VCaP (cell line): ENCODE measurements around the gene RASL10A.
A peak's percentile ranks its signal among the peaks of the same experiment; 100 is the strongest.

Experiments
- H3K27ac ChIP-seq: fragments of 450-650 bp; 2 replicates; pipeline ENCODE4 v1.5.1; 2017
- TF ChIP-seq, protein P1 (sequence below): fragments of 450-650 bp; conservative IDR thresholded peaks from 2 replicates; pipeline ENCODE4 v1.5.1; 2017; ENCODE audit warnings: mild to moderate bottlenecking, moderate library complexity

RASL10A gene

DNA sequence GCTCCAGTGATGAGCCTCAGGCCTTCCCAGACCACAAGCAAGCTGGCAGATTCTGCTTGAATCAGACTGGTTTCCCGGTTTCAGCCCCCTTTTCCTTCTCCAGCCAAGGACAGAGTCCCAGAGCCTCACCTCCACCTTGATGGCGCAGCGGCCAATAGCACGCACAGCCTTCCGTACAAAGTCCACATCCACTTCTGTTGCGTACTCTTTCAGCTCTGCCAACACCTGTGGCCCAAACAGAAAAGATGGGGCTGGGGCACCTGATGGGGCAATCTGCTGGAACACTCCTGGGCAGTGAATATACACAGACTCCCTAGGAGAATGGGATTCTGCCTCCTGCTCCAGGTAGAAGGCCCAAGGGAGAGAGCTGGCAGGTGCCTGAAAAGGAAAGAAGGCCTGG lies 35.5 kb upstream of the RASL10A start:
- TF ChIP-seq, protein P1, sequence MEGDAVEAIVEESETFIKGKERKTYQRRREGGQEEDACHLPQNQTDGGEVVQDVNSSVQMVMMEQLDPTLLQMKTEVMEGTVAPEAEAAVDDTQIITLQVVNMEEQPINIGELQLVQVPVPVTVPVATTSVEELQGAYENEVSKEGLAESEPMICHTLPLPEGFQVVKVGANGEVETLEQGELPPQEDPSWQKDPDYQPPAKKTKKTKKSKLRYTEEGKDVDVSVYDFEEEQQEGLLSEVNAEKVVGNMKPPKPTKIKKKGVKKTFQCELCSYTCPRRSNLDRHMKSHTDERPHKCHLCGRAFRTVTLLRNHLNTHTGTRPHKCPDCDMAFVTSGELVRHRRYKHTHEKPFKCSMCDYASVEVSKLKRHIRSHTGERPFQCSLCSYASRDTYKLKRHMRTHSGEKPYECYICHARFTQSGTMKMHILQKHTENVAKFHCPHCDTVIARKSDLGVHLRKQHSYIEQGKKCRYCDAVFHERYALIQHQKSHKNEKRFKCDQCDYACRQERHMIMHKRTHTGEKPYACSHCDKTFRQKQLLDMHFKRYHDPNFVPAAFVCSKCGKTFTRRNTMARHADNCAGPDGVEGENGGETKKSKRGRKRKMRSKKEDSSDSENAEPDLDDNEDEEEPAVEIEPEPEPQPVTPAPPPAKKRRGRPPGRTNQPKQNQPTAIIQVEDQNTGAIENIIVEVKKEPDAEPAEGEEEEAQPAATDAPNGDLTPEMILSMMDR: no peak

DNA sequence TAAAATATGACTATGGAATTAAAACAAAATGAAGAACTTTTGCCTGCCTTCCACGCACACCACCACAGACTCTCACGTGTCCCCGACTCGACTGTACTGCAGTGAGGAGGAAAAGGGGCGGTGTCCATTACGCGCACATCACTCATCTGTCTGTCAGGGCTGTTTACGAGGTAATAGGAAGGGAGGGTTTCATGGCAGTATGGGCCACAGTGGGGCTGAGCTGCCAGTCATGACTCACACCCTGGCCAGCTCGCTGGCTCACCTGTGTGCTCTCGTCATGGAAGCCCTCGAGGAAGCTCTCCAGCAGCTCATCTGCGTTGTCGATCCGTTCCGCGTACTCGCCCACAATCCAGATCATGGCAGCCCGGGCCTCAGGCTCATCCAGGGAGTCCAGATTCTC lies 33.5 kb upstream of the RASL10A start:
- no peak overlapping the region for H3K27ac ChIP-seq
- TF ChIP-seq, protein P1: no peak

More for the DNA sequence above, 35.5 kb upstream of the RASL10A start:
- no peak overlapping the region for H3K27ac ChIP-seq

- peak overlapping the region; percentile 87; the same call in 1 of the 2 replicates for H3K27ac ChIP-seq
- TF ChIP-seq, protein P1: no peak
These were observed 32.5 kb upstream of the RASL10A start for GRCh38 chr22:29348041-29348440.

DNA sequence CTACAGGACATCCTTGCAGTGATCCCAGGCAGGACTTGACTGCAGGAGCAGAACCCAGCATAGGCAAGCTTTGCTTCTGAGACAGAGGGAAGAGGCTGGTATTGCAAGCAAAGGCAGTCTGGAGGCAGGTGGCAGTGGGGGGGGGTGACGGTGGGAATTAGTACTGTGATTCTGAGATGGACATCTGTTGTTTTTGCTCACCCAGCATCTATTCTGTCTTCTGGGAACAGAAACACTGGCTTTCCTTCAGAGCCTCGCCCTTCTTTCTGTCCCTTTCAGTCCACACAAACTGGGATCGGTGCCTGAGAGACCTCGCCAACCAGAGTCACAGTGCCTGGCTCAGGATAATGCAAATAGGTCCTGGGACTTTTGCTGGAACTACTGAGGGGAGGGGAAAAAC lies 31.2 kb upstream of the RASL10A start:
- TF ChIP-seq, protein P1: no peak
- peak overlapping the region; percentile 87 for H3K27ac ChIP-seq

DNA sequence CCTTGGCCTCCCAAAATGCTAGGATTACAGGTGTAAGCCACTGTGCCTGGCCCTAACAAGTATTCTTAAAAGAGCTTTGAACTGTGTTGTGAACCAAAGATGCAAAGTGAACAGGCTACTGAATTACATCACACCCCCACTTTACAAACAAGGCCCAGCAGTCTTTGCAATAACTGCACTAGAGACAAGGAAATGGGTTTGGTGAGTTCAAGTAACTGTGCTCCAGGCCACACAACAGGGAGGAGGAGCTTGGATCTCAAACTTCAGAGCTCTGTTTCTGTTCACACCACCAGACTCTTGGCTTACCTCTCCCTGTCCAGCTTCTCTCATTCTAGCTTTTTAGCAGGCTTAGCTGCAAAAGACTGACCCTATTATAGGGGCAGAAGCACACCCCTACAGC lies 30.4 kb upstream of the RASL10A start:
- TF ChIP-seq, protein P1: no peak
- H3K27ac ChIP-seq: peak overlapping the region; percentile 87

DNA sequence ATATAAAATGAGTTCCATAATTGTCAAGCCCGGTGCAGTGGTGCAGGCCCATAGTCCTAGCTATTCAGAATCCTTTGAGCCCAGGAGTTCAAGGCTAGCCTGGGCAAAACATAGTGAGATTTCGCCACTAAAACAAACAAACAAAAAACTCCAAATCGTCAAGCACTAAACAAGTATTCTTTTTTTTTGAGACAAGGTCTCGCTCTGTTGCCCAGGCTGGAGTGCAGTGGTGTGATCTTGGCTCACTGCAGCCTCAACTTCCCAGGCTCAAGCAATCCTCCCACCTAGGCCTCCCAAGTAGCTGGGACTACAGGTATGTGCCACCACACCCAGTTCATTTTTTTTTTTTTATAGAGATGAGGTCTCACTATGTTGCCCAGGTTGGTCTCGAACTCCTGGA lies 29.4 kb upstream of the RASL10A start:
- H3K27ac ChIP-seq: peak overlapping the region; percentile 87

DNA sequence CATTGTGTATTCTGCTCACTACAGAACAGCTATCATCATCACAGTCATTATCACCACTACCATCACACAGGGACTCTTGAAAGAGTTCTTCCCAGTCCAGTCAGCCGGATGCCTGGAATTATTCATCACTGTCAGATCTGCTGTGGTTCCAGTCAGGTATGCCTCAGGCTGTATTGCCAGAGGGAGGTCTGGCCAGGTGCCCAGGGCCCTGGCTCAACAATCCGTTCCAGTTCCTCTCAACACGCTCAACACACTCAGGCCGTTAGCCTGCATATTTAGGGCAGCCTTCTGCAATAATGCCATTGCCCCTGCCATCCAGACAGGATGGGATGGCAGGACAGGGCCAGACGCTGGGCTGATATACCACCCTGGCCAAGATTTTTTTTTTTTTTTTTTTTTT lies 28.6 kb upstream of the RASL10A start:
- peak overlapping the region; percentile 87 for H3K27ac ChIP-seq
- TF ChIP-seq, protein P1: no peak

GRCh38 chr22:29343313-29343805 lies 27.9 kb upstream of the RASL10A start:
- TF ChIP-seq, protein P1: no peak
- H3K27ac ChIP-seq: peak overlapping the region; percentile 87
